ES-I3 (cell line): ENCODE data around the gene BCAP29.

Experiments
- H3K36me3 ChIP-seq: 2 replicates; pipeline ENCODE4 v1.6.1; 2013; ENCODE audit warnings: mild to moderate bottlenecking, low read length, control low read depth, moderate library complexity; ENCODE audit not compliant: insufficient read depth
- H3K4me1 ChIP-seq: 2 replicates; pipeline ENCODE4 v1.6.1; 2013; ENCODE audit warnings: mild to moderate bottlenecking, control low read depth, low read length; ENCODE audit not compliant: insufficient read depth
- H3K9ac ChIP-seq: 2 replicates; pipeline ENCODE4 v1.6.1; 2013; ENCODE audit warnings: low read depth, mild to moderate bottlenecking, low read length, moderate library complexity
- H3K9me3 ChIP-seq: 2 replicates; pipeline ENCODE4 v1.6.1; 2013; ENCODE audit warnings: mild to moderate bottlenecking, low read length, moderate library complexity; ENCODE audit not compliant: control insufficient read depth, insufficient read depth

Gene BCAP29

GRCh38 chr7:107563775-107564552, 16.1 kb upstream of the BCAP29 start, which contains the start of the genes COG5 and DUS4L:
TSS of gene COG5 (minus strand) at chr7:107563920. CDS start at chr7:107563896, 24 bp downstream.
TSS of gene DUS4L (plus strand) at chr7:107563971. CDS start at chr7:107567071, 3,100 bp downstream.
- Histone ChIP-seq H3K36me3 (no peaks in the 10 kb centered on the region), H3K9ac (peak within 1 kb of the TSS; percentile 96), H3K9me3 (no peaks in the 10 kb centered on the region), H3K4me1 (peaks cover 10% of the 10 kb centered on the region; the same call in 1 of the 2 replicates)

- H3K9me3 ChIP-seq = no peaks in the 10 kb centered on the region
- H3K4me1 ChIP-seq = peaks cover 10% of the 10 kb centered on the region; the same call in 1 of the 2 replicates
- no peaks in the 10 kb centered on the region for H3K36me3 ChIP-seq
- peak overlapping the region; percentile 96 for H3K9ac ChIP-seq
These were observed 15.3 kb upstream of the BCAP29 start for GRCh38 chr7:107564553-107565298.

DNA sequence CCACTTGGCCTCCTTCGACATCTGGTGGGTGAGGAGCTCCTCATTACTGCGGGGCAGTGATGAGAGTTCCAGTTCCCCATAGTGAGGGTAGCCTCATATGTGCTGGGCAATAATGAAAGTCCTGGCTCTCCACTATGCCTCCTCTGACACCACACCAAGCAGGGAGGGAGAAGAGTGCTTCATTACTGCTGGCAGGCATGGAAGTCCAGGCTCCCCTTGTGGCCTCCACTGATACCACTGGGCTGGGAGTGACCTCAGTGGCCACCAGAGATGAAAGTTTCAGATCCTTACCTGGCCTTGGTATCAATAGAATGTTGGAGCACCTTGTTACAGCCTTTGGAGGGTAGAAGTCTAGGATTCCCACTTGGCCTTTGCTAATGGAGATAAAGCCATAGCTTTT, 9.7 kb upstream of the BCAP29 start:
- 0 out of 2 replicates have a peak, but pooled peaks cover under 1% of the 10 kb centered on the region for H3K4me1 ChIP-seq
- no peak overlapping the region for H3K9ac ChIP-seq
- H3K9me3 ChIP-seq = no peaks in the 10 kb centered on the region
- H3K36me3 ChIP-seq = 0 out of 2 replicates have a peak, but pooled peaks cover 3% of the 10 kb centered on the region

GRCh38 chr7:107573537-107573936, 6.5 kb upstream of the BCAP29 start:
- Histone ChIP-seq H3K4me1 (no peaks in the 10 kb centered on the region), H3K36me3 (0 out of 2 replicates have a peak, but pooled peaks cover 3% of the 10 kb centered on the region), H3K9me3 (no peaks in the 10 kb centered on the region), H3K9ac (no peak overlapping the region)

GRCh38 chr7:107579554-107579884, 527 bp upstream of the BCAP29 start:
- Histone ChIP-seq H3K36me3 (no peaks in the 10 kb centered on the region), H3K9ac (peak overlapping the region; percentile 75), H3K9me3 (no peaks in the 10 kb centered on the region), H3K4me1 (no peaks in the 10 kb centered on the region)

GRCh38 chr7:107580716-107581383, 804 bp downstream of the BCAP29 start:
- Histone ChIP-seq H3K36me3 (no peaks in the 10 kb centered on the region), H3K9ac (peak overlapping the region; percentile 75), H3K9me3 (no peaks in the 10 kb centered on the region), H3K4me1 (no peaks in the 10 kb centered on the region)

DNA sequence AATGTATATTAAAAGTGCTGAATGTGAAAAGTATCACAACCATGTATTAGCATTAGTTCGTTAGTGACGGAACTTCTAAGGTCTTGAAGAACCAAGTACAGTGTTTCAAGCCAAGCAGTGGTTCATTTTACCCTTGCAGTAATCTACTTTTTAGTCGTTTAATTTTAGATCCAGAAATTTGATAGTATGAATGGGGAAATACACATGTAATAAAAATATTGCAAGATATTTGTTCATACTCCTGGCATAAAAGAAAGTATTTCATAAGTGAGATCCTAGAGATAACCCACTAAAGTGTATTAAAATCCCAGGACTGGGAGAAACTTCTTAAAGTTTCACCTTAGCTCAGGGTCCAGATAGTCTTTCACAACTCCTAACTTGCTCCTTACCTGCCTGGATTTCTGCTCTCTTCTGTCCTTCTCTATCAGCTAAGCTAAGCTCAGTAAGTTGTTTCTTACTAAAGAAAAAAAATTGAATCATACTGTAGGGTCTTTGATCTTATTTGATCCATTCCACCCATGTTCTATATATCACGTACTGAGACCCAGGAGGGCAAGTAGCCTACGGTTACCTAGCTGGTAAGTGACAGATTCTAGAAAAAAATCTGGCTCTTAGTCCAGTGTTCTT, 1.5 kb downstream of the BCAP29 start:
- no peaks in the 10 kb centered on the region for H3K4me1 ChIP-seq
- no peaks in the 10 kb centered on the region for H3K36me3 ChIP-seq
- H3K9ac ChIP-seq = no peak overlapping the region
- H3K9me3 ChIP-seq = no peaks in the 10 kb centered on the region

DNA sequence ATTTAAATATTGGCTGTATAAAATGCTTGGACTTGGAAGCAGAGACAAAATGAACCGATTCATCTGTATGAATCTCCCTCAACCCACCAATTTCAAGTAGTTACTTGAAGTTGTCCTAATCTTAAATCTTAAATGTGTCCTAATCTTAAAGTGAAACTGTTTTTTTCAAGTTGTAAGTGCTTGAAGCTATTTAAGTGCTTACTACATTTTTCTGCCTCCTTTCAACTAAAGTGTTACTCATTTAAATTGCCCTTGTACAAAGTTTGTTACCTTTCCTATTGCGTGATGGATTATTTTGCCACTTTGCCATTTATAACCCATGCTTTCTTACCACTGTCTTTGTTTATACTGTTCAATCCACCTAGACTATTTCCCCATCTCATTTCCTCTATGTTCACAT, 2.8 kb downstream of the BCAP29 start:
- Histone ChIP-seq H3K9ac (no peak overlapping the region), H3K4me1 (no peaks in the 10 kb centered on the region), H3K36me3 (no peaks in the 10 kb centered on the region), H3K9me3 (no peaks in the 10 kb centered on the region)

- no peak overlapping the region for H3K9ac ChIP-seq
- H3K36me3 ChIP-seq = no peaks in the 10 kb centered on the region
- no peaks in the 10 kb centered on the region for H3K4me1 ChIP-seq
- no peaks in the 10 kb centered on the region for H3K9me3 ChIP-seq
These were observed 4.7 kb downstream of the BCAP29 start for GRCh38 chr7:107584716-107585115.

DNA sequence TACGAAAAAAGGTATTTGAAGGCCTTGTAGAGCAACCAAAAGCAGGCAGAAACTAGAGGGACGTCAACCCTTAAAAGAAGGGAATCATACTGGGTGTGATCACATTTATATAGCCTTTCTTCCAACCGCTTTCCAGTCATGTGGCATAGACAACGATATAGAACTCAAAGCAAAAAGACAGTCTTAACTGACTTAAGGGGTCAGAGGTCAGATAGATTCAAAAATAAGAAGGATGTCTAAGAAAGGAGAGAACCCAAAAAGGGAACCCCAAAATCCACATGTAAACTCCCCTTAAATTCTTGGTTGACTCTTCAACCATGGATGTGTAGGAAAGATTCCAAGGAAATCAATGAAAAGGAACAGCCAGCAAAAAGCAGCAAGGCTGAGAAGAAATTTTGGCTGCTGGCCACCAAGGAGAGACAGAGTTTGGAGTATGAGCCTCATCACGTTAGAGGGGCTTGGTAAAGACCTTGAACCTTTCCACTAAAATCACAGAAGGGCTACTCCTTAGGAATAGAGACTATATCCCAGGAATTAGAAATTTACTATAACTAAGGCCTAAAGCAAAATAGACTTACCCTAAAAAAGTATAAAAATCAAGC, 8.6 kb downstream of the BCAP29 start:
- Histone ChIP-seq H3K36me3 (no peaks in the 10 kb centered on the region), H3K9ac (no peak overlapping the region), H3K4me1 (no peaks in the 10 kb centered on the region), H3K9me3 (no peaks in the 10 kb centered on the region)

DNA sequence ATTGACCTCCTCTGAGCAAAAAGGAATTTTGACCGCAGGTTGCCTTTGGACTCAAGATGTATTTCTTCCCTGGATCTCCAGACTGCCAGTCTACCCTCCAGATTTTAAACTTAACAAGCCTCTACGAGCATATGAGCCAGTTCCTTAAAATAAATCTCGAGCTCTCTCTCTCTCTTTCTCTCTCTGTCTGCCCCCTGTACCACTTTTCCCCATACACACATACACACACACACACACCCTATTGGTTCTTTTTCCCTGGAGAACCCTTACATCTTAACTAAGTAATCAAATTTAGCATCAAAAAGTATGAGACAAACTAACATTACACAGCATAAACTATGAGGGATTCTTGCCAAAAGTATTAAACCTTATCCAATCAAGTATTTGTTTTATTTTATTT, 11.4 kb downstream of the BCAP29 start:
- no peaks in the 10 kb centered on the region for H3K36me3 ChIP-seq
- no peaks in the 10 kb centered on the region for H3K9me3 ChIP-seq
- no peak overlapping the region for H3K9ac ChIP-seq
- H3K4me1 ChIP-seq = no peaks in the 10 kb centered on the region

GRCh38 chr7:107592361-107593024, 12.4 kb downstream of the BCAP29 start:
- no peak overlapping the region for H3K9ac ChIP-seq
- H3K4me1 ChIP-seq = no peaks in the 10 kb centered on the region
- no peaks in the 10 kb centered on the region for H3K9me3 ChIP-seq
- H3K36me3 ChIP-seq = no peaks in the 10 kb centered on the region

- H3K9me3 ChIP-seq = no peaks in the 10 kb centered on the region
- H3K9ac ChIP-seq = no peak overlapping the region
- no peaks in the 10 kb centered on the region for H3K36me3 ChIP-seq
- no peaks in the 10 kb centered on the region for H3K4me1 ChIP-seq
These were observed 13.0 kb downstream of the BCAP29 start for GRCh38 chr7:107593025-107593410.
